Kidney (tissue), 14 donors: ENCODE results near the gene EIF5. TPM values are rescaled to one million over a fixed set of nuclear protein-coding genes. Genes with fewer than 3 reads are reported as not detected.

Source experiments
- DNase-seq, 5 donors: peaks; one replicate each; pipeline ENCODE4 v3.0.0-alpha.2; 2013 to 2020
- FAIRE-seq: peaks from 2 replicates; lab custom pipeline; 2012; peaks lifted over from hg19 to GRCh38; lab: Jason Lieb, UNC
- H3K27ac ChIP-seq, 2 donors: one replicate each; pipeline ENCODE4 v1.7.0; 2013; ENCODE audit warnings: low read depth in 2 of 2, low read length in 2 of 2, inconsistent platforms in 1 of 2
- H3K27me3 ChIP-seq: one replicate; pipeline ENCODE4 v1.7.1; 2013; ENCODE audit warnings: low read length, inconsistent platforms; ENCODE audit not compliant: control insufficient read depth, insufficient read depth
- H3K36me3 ChIP-seq, 3 donors: one replicate each; pipeline versions ENCODE4 v1.7.0 to v1.7.1; 2013; ENCODE audit warnings: low read length in 3 of 3, control low read depth in 1 of 3, inconsistent platforms in 1 of 3; ENCODE audit not compliant: insufficient read depth in 3 of 3, control insufficient read depth in 2 of 3
- H3K4me1 ChIP-seq, 3 donors: one replicate each; pipeline versions ENCODE4 v1.7.0 to v1.7.1; 2013; ENCODE audit warnings: low read length in 3 of 3, inconsistent platforms in 1 of 3, low read depth in 1 of 3; ENCODE audit not compliant: control insufficient read depth in 2 of 3, insufficient read depth in 2 of 3
- H3K4me3 ChIP-seq, 3 donors: one replicate each; pipeline versions ENCODE4 v1.7.0 to v1.8.1; 2013; ENCODE audit warnings: low read length in 3 of 3, control low read depth in 1 of 3, inconsistent platforms in 1 of 3
- H3K9ac ChIP-seq, 3 donors: one replicate each; pipeline versions ENCODE4 v1.7.0 to v1.7.1; 2013; ENCODE audit warnings: low read length in 3 of 3, control low read depth in 1 of 3, inconsistent platforms in 1 of 3
- H3K9me3 ChIP-seq, 3 donors: one replicate each; pipeline versions ENCODE4 v1.7.0 to v1.7.1; 2013; ENCODE audit warnings: low read length in 3 of 3, control low read depth in 1 of 3, inconsistent platforms in 1 of 3; ENCODE audit not compliant: control insufficient read depth in 2 of 3, insufficient read depth in 1 of 3
- intact Hi-C: fragments of 100-400 bp; cut with DNase I; formaldehyde crosslinking; loops from one replicate; pipeline ENCODE4 v1.11.1; 2022
- polyA plus RNA-seq: library from polyadenylated mRNA; stranded (reverse); fragments of 350-450 nt; fragmentation: Illumina TruSeq; extraction: RNeasy Lipid Tissue Mini Kit (QIAGEN cat#74804); gene quantifications from one replicate; pipeline ENCODE4 v1.2.3, GENCODE V29; 2014; ENCODE audit warnings: low read depth, low replicate concordance; ENCODE audit not compliant: insufficient read depth
- total RNA-seq: library from RNA; stranded (reverse); fragmentation: NEBNext Ultra II Directional; extraction: Animal tissue kit (Norgen Biotek cat#: 25700); gene quantifications from one replicate; pipeline ENCODE4 v1.2.1, GENCODE V29; 2021
- TF ChIP-seq, protein P1 (sequence below): IDR thresholded peaks from 3 replicates; pipeline ENCODE4 v1.5.1; 2012; ENCODE audit warnings: mild to moderate bottlenecking, moderate library complexity, borderline replicate concordance; ENCODE audit not compliant: insufficient read depth; ENCODE audit errors: extremely low read depth
- donor health status: control.
- donor health status: control.
- donor health status: control.
- donor health status: control.
- donor health status: control.
- donor health status: DM: yes; HTN: yes; CAD: no.
- donor health status: Normal renal cell carcinoma (clear cell type).

The EIF5 gene
- total and polyA plus RNA-seq, 2 donors from 2014 or later = 91.2 to 229 TPM

DNA sequence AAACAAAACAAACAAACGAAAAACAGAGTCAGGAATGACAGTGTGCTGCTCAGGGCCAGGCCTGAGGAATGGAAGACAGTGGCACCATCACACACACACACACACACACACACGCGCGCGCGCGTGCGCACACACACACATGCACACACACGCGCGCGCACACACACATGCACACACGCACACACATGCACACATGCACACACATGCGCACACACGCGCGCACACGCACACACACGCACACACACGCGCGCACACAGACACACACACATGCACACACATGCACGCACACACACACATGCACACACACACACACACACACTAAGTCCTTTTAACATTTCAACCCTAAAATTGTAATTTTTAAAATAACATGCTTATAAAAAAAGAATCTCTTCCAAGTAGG, 38.0 kb downstream of the EIF5 start:
- no peaks in the 10 kb centered on the region for H3K27me3 ChIP-seq
- intact Hi-C loops = no loop called here
- H3K9me3 ChIP-seq = no peaks in the 10 kb centered on the region
- H3K4me1 ChIP-seq = no peaks in the 10 kb centered on the region
- no peak for DNase-seq
- no peak for FAIRE-seq
- TF ChIP-seq, protein P1, sequence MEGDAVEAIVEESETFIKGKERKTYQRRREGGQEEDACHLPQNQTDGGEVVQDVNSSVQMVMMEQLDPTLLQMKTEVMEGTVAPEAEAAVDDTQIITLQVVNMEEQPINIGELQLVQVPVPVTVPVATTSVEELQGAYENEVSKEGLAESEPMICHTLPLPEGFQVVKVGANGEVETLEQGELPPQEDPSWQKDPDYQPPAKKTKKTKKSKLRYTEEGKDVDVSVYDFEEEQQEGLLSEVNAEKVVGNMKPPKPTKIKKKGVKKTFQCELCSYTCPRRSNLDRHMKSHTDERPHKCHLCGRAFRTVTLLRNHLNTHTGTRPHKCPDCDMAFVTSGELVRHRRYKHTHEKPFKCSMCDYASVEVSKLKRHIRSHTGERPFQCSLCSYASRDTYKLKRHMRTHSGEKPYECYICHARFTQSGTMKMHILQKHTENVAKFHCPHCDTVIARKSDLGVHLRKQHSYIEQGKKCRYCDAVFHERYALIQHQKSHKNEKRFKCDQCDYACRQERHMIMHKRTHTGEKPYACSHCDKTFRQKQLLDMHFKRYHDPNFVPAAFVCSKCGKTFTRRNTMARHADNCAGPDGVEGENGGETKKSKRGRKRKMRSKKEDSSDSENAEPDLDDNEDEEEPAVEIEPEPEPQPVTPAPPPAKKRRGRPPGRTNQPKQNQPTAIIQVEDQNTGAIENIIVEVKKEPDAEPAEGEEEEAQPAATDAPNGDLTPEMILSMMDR = no peak
- H3K36me3 ChIP-seq = no peaks in the 10 kb centered on the region
- no peak overlapping the region for H3K9ac ChIP-seq
- H3K4me3 ChIP-seq = no peak overlapping the region
- no peak overlapping the region for H3K27ac ChIP-seq

DNA sequence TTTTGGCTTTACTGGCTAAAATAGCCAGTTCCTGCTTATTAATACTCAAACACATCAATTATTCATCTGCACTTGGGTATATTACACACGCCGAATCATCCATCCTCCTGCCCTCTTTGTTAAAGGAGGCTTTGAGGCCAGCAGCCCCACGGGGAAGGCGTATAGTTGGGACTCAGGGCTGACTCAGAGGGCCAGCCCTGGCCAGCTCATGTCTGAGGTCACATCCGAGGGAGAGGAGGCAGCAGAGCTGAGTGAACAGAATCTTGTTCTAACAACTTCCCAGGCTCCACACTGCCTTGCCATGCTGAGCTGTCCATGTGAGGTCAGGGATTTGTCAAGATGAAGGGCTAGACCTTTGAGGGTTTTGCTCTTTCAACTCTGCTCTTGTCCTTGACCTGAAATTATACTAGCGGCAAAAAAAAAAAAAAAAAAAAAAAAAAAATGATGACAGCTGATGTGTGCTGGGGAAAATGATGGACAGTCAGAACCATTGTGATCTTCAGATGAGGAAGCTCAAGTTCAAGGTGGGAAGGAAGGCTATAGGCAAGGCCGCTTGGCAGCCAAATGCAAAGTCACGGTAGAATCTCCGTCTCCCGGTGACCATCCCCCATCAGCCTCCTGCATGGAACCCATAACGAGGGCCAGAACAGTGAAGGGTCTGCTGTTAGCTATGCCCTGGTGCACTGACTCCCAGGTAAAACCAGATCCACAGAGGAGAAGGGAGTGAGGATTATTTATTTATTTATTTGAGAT, 38.7 kb downstream of the EIF5 start:
- Histone ChIP-seq H3K36me3 (no peaks in the 10 kb centered on the region), H3K4me3 (no peak overlapping the region), H3K27ac (no peak overlapping the region), H3K9me3 (no peaks in the 10 kb centered on the region), H3K27me3 (no peaks in the 10 kb centered on the region), H3K4me1 (no peaks in the 10 kb centered on the region), H3K9ac (no peak overlapping the region)
- DNase-seq = no peak
- TF ChIP-seq, protein P1 = no peak
- FAIRE-seq = no peak
- intact Hi-C loops = no loop called here

DNA sequence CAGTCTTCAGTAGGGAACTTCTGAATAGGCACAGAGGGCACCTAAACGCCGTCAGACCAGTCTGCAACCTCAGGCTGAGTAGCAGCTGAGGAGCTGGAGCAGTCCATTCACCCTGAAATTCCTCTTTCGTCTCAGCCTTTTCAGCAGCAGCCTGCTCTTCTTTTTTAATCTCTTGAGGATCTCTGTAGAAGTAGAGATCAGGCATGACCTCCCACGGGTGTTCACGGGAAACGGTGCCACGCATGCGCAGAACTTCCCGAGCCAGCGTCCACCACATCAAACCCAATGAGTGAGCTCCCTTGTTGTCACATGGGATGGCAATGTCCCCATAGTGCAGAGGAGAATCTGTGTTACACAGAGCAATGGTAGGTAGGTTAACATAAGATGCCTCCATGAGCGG, 40.1 kb downstream of the EIF5 start:
- Histone ChIP-seq H3K9me3 (no peaks in the 10 kb centered on the region), H3K27me3 (no peaks in the 10 kb centered on the region), H3K4me1 (peaks cover 0 to 2% (median 0%) of the 10 kb centered on the region in 3 donors), H3K9ac (no peak overlapping the region), H3K4me3 (no peak overlapping the region), H3K36me3 (no peaks in the 10 kb centered on the region), H3K27ac (no peak overlapping the region)
- DNase-seq (no peak), FAIRE-seq (no peak)
- intact Hi-C loops = no loop called here
- TF ChIP-seq, protein P1 = no peak

DNA sequence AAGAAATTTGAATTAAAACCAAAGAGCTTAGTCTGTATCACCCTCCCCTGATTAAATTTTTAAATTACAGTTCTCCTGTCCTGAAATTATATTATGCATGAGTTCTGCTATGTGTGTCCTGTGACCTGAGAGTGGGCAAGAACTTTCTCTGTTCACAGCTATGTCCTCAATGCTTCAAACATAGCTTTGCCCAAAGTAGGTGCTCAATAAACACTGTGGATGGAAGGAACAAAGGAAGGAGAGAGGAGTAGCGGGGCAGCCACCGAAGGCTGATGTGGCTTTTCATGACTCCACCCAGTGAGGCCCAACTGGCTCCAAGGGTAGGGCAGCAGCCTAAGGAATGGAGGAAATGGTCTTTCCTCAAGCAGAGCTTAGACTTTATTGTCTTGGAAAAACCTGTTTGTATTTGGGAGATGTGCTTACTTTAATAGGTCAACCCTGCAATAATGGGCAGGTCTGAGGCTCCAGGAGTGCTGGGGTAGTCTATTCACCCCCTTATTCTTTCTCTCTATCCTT, 43.5 kb downstream of the EIF5 start:
- H3K4me1 ChIP-seq = peaks cover 0 to 2% (median 0%) of the 10 kb centered on the region in 3 donors
- no peak overlapping the region for H3K27ac ChIP-seq
- no peak overlapping the region for H3K9ac ChIP-seq
- H3K9me3 ChIP-seq = no peaks in the 10 kb centered on the region
- H3K36me3 ChIP-seq = no peaks in the 10 kb centered on the region
- TF ChIP-seq, protein P1 = no peak
- no peak for FAIRE-seq
- intact Hi-C loops = no loop called here
- H3K4me3 ChIP-seq = no peak overlapping the region
- H3K27me3 ChIP-seq = no peaks in the 10 kb centered on the region
- no peak for DNase-seq
